Uterus (tissue), 4 donors: ENCODE results near the gene GAD2. TPM values are rescaled to one million over a fixed set of nuclear protein-coding genes. Genes with fewer than 3 reads are reported as not detected.

ENCODE experiments used
- DNase-seq, 2 donors: peaks; one replicate each; pipeline ENCODE4 v3.0.0-alpha.2; 2019 to 2020
- H3K27ac ChIP-seq, 2 donors: fragments of 200-600 bp; sonication (generic); 1 replicate in 1 of 2; 2 replicates in 1 of 2; pipeline ENCODE4 v1.5.1; 2016 to 2018
- H3K27me3 ChIP-seq, 2 donors: fragments of 200-600 bp; sonication (generic); one replicate each; pipeline ENCODE4 v1.5.1; 2018 to 2019; ENCODE audit warnings: control low read depth in 1 of 2
- H3K36me3 ChIP-seq, 2 donors: fragments of 200-600 bp; sonication (generic); one replicate each; pipeline ENCODE4 v1.5.1; 2019; ENCODE audit warnings: control low read depth in 1 of 2
- H3K4me1 ChIP-seq, 2 donors: fragments of 200-600 bp; sonication (generic); one replicate each; pipeline ENCODE4 v1.5.1; 2018 to 2019; ENCODE audit warnings: control low read depth in 1 of 2
- H3K4me3 ChIP-seq, 2 donors: fragments of 200-600 bp; sonication (generic); 1 replicate in 1 of 2; 2 replicates in 1 of 2; pipeline ENCODE4 v1.5.1; 2018 to 2019; ENCODE audit warnings: mild to moderate bottlenecking in 1 of 2
- H3K9me3 ChIP-seq, 2 donors: fragments of 200-600 bp; sonication (generic); one replicate each; pipeline ENCODE4 v1.5.1; 2019; ENCODE audit warnings: control low read depth in 1 of 2
- POLR2A ChIP-seq, 2 donors: fragments of 450-650 bp; IDR thresholded peaks; one replicate each; pipeline ENCODE4 v1.6.1; 2016; ENCODE audit warnings: antibody characterized with exemption in 2 of 2, mild to moderate bottlenecking in 1 of 2, moderate library complexity in 1 of 2
- intact Hi-C: fragments of 100-400 bp; cut with DNase I; formaldehyde crosslinking; loops from one replicate; pipeline ENCODE4 v1.15.1; 2023; ENCODE audit warnings: low total_unique reads
- total RNA-seq, 4 donors: library from RNA; depleted of rRNA in 3 of 4; stranded (reverse); fragments of >200 nt in 3 of 4; gene quantifications; one replicate each; pipeline versions ENCODE4 v1.1.0 to v1.2.4, GENCODE V29; 2014 to 2023
- TF ChIP-seq, protein P1 (sequence below), 4 experiments: fragments of 200-600 bp in 2 of 4; fragments of 450-650 bp in 2 of 4; sonication (generic) in 2 of 4; IDR thresholded peaks; one replicate each; pipeline ENCODE4 v1.5.1; 2016 to 2019; ENCODE audit warnings: antibody characterized with exemption in 4 of 4, mild to moderate bottlenecking in 2 of 4, moderate library complexity in 1 of 4
- donor health status: DM: yes; HTN: yes; CAD: no.

The GAD2 gene
- total RNA-seq, 4 donors from 2014 or later = not detected

DNA sequence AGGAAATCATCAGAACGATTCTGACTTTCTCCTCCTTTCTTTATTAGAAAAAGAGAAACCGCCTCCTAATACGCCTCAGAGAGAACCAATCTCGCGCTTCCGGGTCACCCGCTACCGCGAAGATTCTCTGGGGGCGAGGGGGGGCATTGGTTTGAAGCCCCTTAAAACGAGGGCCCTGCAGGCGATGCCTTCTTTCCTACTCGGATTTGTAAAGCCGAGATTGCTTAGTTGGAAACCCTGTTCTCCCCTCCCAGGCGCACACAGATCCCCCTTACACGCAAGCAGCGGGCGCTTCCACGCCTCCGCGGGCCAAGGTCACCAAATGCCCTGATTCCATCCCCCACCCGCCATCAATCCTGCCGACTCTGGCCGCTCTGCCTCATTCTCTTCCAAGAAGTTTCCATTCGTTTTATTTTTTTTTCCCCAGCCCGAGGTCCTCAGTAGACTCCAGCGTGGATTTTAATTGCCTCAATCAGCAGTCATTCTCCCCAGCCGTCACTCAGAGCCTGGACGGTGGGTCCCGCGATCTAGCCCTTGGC, 1.1 kb upstream of the GAD2 start:
- TF ChIP-seq, protein P1, sequence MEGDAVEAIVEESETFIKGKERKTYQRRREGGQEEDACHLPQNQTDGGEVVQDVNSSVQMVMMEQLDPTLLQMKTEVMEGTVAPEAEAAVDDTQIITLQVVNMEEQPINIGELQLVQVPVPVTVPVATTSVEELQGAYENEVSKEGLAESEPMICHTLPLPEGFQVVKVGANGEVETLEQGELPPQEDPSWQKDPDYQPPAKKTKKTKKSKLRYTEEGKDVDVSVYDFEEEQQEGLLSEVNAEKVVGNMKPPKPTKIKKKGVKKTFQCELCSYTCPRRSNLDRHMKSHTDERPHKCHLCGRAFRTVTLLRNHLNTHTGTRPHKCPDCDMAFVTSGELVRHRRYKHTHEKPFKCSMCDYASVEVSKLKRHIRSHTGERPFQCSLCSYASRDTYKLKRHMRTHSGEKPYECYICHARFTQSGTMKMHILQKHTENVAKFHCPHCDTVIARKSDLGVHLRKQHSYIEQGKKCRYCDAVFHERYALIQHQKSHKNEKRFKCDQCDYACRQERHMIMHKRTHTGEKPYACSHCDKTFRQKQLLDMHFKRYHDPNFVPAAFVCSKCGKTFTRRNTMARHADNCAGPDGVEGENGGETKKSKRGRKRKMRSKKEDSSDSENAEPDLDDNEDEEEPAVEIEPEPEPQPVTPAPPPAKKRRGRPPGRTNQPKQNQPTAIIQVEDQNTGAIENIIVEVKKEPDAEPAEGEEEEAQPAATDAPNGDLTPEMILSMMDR (IDR thresholded peaks at IDR 0.05) = no peak
- TF ChIP-seq POLR2A (IDR thresholded peaks at IDR 0.05) = no peak
- Histone ChIP-seq H3K36me3 (no peaks in the 10 kb centered on the region), H3K4me3 (no peak overlapping the region), H3K9me3 (no peaks in the 10 kb centered on the region), H3K27ac (no peak overlapping the region), H3K27me3 (peaks cover 0 to 64% of the 10 kb centered on the region in 2 donors), H3K4me1 (no peaks in the 10 kb centered on the region)
- intact Hi-C loops = no loop called here
- no peak for DNase-seq

GRCh38 chr10:26215935-26216584, 514 bp upstream of the GAD2 start:
- no peak for DNase-seq
- H3K27me3 ChIP-seq = peaks cover 0 to 68% of the 10 kb centered on the region in 2 donors
- H3K36me3 ChIP-seq = no peaks in the 10 kb centered on the region
- no peaks in the 10 kb centered on the region for H3K9me3 ChIP-seq
- H3K4me3 ChIP-seq = no peak overlapping the region
- no peak for TF ChIP-seq POLR2A (IDR thresholded peaks at IDR 0.05)
- TF ChIP-seq, protein P1 (IDR thresholded peaks at IDR 0.05) = no peak
- no peak overlapping the region for H3K27ac ChIP-seq
- no peaks in the 10 kb centered on the region for H3K4me1 ChIP-seq
- intact Hi-C loops = no loop called here

- no peaks in the 10 kb centered on the region for H3K4me1 ChIP-seq
- TF ChIP-seq POLR2A (IDR thresholded peaks at IDR 0.05) = no peak
- TF ChIP-seq, protein P1 (IDR thresholded peaks at IDR 0.05) = no peak
- H3K27me3 ChIP-seq = peaks cover 0 to 62% of the 10 kb centered on the region in 2 donors
- no peak overlapping the region for H3K4me3 ChIP-seq
- DNase-seq = no peak
- no peaks in the 10 kb centered on the region for H3K9me3 ChIP-seq
- no peaks in the 10 kb centered on the region for H3K36me3 ChIP-seq
- H3K27ac ChIP-seq = no peak overlapping the region
- intact Hi-C loops = no loop called here
Observed at GRCh38 chr10:26217396-26218086, 967 bp downstream of the GAD2 start.

DNA sequence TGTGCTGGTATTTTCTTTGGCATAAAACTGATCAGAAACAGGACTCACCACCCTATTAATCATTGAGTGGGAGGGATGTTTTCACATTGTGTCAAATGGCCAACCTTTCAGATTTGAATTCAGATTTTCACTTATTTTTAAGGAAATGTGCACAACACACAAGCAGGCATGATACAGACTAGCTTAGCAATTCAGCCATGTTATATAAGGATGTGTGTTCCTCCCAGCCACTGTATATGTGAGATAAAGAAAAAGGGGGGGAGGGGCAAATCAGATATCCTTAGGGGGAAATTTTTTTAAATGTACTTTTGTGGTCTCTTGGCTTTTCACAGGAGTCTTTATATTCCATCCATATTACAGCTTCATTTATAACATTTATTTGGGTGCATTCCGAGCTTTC, 3.1 kb downstream of the GAD2 start:
- H3K4me1 ChIP-seq = no peaks in the 10 kb centered on the region
- H3K36me3 ChIP-seq = no peaks in the 10 kb centered on the region
- intact Hi-C loops = no loop called here
- DNase-seq = no peak
- TF ChIP-seq POLR2A (IDR thresholded peaks at IDR 0.05) = no peak
- TF ChIP-seq, protein P1 (IDR thresholded peaks at IDR 0.05) = no peak
- H3K9me3 ChIP-seq = no peaks in the 10 kb centered on the region
- no peak overlapping the region for H3K4me3 ChIP-seq
- H3K27me3 ChIP-seq = peaks cover 0 to 46% of the 10 kb centered on the region in 2 donors
- no peak overlapping the region for H3K27ac ChIP-seq

DNA sequence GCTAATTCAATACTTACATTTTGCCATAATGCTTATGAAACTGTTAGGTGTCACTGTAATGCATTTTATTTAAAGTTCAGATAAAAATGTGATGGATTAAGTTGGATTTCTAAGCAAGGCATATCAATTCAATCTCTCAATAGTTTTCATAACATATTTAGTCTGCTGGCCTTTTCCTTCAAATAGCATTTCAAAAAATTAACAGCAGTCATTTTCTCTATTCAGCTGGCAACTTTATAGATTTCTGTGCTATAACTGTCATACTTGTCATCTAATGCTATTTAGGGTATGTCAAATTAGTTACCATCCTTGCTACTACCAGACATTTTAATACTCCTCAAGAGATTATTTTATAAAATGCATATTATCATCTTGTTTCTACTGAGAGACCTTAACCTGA, 4.3 kb downstream of the GAD2 start:
- no peaks in the 10 kb centered on the region for H3K36me3 ChIP-seq
- no peak overlapping the region for H3K4me3 ChIP-seq
- no peaks in the 10 kb centered on the region for H3K9me3 ChIP-seq
- TF ChIP-seq POLR2A (IDR thresholded peaks at IDR 0.05) = no peak
- TF ChIP-seq, protein P1 (IDR thresholded peaks at IDR 0.05) = no peak
- H3K27ac ChIP-seq = no peak overlapping the region
- no peaks in the 10 kb centered on the region for H3K4me1 ChIP-seq
- no peak for DNase-seq
- intact Hi-C loops = no loop called here
- peaks cover 0 to 42% of the 10 kb centered on the region in 2 donors for H3K27me3 ChIP-seq
